Fibroblast of villous mesenchyme (primary cell): ENCODE data around the gene MVK. TPM values are rescaled to one million over a fixed set of nuclear protein-coding genes. Genes with fewer than 3 reads are reported as not detected.

ENCODE experiments used
- DNase-seq: peaks from one replicate; pipeline ENCODE4 v3.0.0-alpha.2; 2010; ENCODE audit warnings: low read depth
- H3K4me3 ChIP-seq: 2 replicates; pipeline ENCODE4 v1.5.1; 2011; ENCODE audit warnings: low read depth, mild to moderate bottlenecking, low read length
- total RNA-seq: library from RNA; depleted of rRNA; stranded (reverse); fragments of >200 nt; gene quantifications from 2 replicates; pipeline ENCODE4 v1.2.3, GENCODE V29; 2012
- TF ChIP-seq, protein P1 (sequence below): IDR thresholded peaks from 2 replicates; pipeline ENCODE4 v1.5.1; 2012; ENCODE audit warnings: low read depth, mild to moderate bottlenecking, low read length; ENCODE audit not compliant: insufficient read depth

MVK gene
- total RNA-seq, 1 donor, result 29.8 TPM

DNA sequence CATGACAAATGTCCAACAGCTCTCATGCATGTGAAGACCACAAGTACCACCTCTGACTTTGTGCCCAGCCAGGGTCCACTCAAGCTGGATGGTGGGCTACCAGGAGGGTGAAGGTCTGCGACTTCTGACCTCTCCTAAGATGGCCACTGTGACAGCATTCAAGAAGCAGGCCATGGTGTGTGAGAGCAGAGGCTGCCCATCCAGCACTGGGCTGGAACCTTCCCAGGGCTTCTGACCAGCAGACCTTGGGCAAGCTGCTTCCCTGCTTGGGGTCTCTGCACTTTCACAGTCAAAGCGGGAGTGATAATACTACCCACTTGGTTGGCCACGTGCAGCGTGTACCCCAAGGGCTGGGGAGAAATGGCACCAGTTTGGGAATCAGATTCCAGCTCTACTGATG lies 10.7 kb upstream of the MVK start:
- DNase-seq, result no peak
- TF ChIP-seq, protein P1, sequence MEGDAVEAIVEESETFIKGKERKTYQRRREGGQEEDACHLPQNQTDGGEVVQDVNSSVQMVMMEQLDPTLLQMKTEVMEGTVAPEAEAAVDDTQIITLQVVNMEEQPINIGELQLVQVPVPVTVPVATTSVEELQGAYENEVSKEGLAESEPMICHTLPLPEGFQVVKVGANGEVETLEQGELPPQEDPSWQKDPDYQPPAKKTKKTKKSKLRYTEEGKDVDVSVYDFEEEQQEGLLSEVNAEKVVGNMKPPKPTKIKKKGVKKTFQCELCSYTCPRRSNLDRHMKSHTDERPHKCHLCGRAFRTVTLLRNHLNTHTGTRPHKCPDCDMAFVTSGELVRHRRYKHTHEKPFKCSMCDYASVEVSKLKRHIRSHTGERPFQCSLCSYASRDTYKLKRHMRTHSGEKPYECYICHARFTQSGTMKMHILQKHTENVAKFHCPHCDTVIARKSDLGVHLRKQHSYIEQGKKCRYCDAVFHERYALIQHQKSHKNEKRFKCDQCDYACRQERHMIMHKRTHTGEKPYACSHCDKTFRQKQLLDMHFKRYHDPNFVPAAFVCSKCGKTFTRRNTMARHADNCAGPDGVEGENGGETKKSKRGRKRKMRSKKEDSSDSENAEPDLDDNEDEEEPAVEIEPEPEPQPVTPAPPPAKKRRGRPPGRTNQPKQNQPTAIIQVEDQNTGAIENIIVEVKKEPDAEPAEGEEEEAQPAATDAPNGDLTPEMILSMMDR, result no peak
- H3K4me3 ChIP-seq, result no peak overlapping the region

DNA sequence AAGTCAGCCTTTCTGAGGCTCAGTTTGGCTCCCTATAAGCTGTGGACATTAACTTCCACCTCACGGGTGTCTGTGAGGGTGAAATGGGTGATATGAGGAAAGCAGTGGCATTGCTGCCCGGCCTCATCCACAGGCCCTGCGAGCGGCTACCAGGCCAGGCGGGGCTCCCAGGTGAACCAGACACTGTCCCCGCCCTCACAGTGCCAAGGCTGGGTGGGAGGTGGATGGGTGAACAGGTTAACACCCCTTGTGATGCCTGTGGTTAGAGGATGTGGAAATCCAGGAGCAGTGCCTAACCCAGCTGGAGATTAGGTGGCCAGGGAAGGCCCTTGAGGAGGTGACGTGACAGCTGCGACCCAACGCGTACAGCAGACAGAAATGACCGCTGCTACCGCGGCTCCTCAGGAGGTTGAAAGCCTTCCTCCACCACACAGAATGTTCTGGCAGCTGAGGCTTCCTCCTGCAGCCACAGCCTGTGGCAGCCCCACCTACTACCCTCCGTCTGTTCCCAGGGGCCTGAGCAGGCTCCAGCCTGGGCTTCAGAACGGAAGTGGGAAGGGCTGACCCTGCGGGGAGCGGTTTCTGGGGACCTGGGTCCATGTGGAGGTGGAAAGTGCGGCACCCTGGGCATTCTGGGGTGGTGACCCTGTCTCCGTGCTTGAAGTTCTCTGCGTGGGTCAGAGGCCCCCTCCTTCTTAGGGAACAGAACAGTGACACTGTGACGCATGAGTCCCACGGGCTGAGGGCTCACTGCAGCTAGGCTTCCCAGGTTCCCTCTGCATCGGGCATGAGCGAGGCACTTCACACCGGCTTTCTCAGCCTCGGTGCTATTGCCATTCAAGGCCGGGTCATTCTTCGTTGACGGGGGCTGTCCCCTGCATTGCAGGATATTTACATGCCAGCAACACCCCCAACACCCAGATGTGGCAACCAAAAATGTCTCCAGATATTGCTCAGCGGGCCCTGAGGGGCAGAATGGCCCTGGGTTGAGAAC lies 10.0 kb upstream of the MVK start:
- no peak overlapping the region for H3K4me3 ChIP-seq
- TF ChIP-seq, protein P1, result no peak
- DNase-seq, result no peak

DNA sequence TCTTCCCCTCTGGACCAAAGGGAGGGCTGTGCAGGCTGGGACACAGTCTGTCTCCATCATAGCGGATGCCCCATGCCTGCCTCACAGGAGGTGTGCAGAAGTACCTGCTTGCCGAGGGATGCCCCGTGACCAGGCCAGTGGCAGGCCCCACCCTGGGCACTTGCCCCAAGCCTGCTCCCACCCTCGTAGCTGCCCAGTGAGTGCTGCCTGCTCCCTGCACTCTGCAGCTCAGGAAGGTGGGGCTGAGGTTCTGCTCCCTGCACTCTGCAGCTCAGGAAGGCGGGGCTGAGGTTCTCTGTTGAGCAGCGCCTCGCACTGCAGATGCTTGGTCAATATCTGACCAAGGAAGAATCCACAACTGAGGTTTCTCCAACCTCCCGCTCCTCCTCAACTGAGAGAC lies 7.2 kb upstream of the MVK start:
- no peak for DNase-seq
- TF ChIP-seq, protein P1, result no peak
- no peak overlapping the region for H3K4me3 ChIP-seq

DNA sequence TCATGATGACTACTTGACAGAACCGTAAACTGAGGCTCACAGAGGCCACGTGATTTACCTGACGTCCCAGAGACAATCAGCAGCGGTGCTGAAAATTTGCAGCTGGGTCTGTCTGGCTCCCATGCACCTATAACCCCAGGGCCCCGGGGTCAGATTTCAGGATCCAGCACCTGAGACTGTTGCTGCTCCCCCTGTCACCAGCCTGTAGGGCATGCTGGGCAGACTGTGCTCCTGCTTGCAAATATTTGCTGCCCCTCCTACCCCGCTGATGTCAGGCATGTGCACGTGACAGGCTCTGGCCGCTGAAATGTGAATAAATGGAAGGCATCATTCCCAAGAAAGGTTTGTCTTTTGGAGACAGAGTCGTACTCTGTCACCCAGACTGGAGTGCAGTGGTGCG lies 6.3 kb upstream of the MVK start:
- DNase-seq, result no peak
- no peak overlapping the region for H3K4me3 ChIP-seq

DNA sequence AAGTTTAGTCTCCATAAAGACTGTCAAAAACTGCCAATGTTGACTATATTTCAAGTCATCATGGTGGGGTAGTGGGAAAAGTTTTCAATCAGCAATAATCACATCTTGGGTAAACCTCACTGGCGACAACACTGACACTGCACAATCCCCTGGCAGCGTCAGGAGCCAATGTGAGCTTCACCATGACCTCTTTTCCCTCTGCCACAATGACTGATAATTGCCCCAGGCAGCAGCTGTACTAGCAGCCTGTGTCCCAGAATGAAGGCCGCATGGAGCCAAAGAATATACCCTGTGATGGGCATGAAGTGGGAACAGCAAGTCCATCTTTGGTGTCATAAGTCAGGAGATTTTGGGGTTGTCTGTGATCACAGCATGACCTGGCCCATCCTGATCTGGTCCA lies 5.6 kb upstream of the MVK start:
- TF ChIP-seq, protein P1, result no peak
- no peak overlapping the region for H3K4me3 ChIP-seq
- DNase-seq, result no peak

More for the DNA sequence above, 6.3 kb upstream of the MVK start:
- TF ChIP-seq, protein P1, result no peak

DNA sequence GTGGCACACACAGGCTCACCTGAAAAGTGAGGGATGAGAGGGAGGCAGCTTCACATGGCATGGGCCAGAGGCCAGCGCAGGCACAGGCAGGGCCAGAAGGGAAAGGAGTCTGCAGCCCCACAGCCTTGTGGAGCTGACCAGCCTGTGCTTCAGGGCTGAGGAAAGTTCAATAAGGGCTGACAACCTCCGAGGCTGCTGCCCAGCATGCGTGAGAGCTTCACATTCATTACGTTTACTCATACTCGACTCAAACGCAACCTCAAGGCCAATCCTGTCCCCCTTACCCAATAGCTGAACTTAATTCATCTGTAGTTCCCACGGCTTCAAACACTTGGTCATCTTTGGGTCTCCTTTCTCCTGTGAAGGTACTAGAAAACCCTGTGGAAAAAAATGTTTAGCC lies 5.1 kb upstream of the MVK start:
- TF ChIP-seq, protein P1, result no peak
- H3K4me3 ChIP-seq, result no peak overlapping the region
- no peak for DNase-seq
